Large intestine (tissue), 3 donors: ENCODE data around the gene HPCAL1. TPM values are rescaled to one million over a fixed set of nuclear protein-coding genes. Genes with fewer than 3 reads are reported as not detected.

Source experiments
- DNase-seq, 2 donors: peaks; one replicate each; pipeline versions ENCODE4 v3.0.0 to v3.0.0-alpha.2; 2013
- H3K27ac ChIP-seq: one replicate; pipeline ENCODE4 v1.5.1; 2013; ENCODE audit warnings: low read length
- H3K27me3 ChIP-seq: 2 replicates; pipeline ENCODE4 v1.6.1; 2013; ENCODE audit warnings: low read length; ENCODE audit not compliant: control insufficient read depth, insufficient read depth
- H3K36me3 ChIP-seq: 2 replicates; pipeline ENCODE4 v1.6.1; 2013; ENCODE audit warnings: low read length; ENCODE audit not compliant: control insufficient read depth, insufficient read depth
- H3K4me1 ChIP-seq: one replicate; pipeline ENCODE4 v1.6.1; 2013; ENCODE audit warnings: low read length; ENCODE audit not compliant: control insufficient read depth, insufficient read depth
- H3K4me3 ChIP-seq: one replicate; pipeline ENCODE4 v1.5.1; 2013; ENCODE audit warnings: low read length
- H3K9me3 ChIP-seq: one replicate; pipeline ENCODE4 v1.6.1; 2013; ENCODE audit warnings: mild to moderate bottlenecking, low read depth, low read length, moderate library complexity; ENCODE audit not compliant: control insufficient read depth
- WGBS: methylation state at CpG from one replicate; pipeline ENCODE4 v1.1.5; 2013; ENCODE audit warnings: low lambda C conversion rate; ENCODE audit not compliant: insufficient coverage; 5-methylcytosine and 5-hydroxymethylcytosine counted together
- polyA plus RNA-seq: library from polyadenylated mRNA; unstranded; fragments of 120-200 nt; gene quantifications from one replicate; pipeline ENCODE4 v1.2.1, GENCODE V29; 2013

HPCAL1 gene
- polyA plus RNA-seq, 1 donor = 68.7 TPM

DNA sequence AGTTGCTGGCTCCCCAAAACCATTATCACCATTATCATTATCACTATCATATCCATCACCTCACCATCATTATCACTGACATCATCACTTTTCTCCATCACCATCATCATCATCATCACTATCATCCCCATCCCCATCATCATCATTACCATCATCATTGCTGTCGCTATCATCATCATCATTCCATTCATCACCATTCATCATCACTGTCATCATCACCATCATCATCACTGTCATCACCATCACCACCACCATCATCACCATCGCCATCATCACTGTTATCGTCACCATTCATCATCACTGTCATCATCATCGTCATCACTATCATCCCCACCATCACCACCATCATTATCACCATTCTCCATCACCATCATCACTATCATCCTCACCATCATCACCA is 9.0 kb downstream of the HPCAL1 start:
- WGBS = 72% methylated on average over 4 of the region's 4 CpGs
- Histone ChIP-seq H3K36me3 (peaks cover 7% of the 10 kb centered on the region), H3K4me3 (no peak overlapping the region), H3K27ac (no peak overlapping the region), H3K9me3 (no peaks in the 10 kb centered on the region), H3K4me1 (no peaks in the 10 kb centered on the region), H3K27me3 (no peaks in the 10 kb centered on the region)
- no peak for DNase-seq

DNA sequence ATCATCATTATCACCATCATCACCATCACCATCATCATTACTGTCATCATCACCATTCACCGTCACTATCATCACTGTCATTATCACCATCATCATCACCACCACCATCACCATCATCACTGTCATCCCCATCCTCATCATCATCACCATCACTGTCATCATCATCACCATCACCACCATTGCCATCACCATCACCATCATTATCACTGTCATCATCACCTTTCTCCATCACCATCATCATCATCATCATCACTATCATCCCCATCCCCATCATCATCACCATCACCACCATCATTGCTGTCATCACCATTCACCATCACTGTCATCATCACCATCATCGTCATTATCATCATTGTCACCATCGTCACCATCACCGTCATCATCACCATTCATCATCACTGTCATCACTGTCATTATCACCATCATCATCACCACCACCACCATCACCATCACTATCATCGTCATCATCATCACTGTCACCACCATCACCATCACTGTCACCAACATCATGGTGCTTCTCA is 9.8 kb downstream of the HPCAL1 start:
- H3K27ac ChIP-seq = no peak overlapping the region
- H3K4me1 ChIP-seq = no peaks in the 10 kb centered on the region
- 90% methylated on average over 5 of the region's 5 CpGs for WGBS
- H3K4me3 ChIP-seq = no peak overlapping the region
- H3K9me3 ChIP-seq = no peaks in the 10 kb centered on the region
- no peaks in the 10 kb centered on the region for H3K27me3 ChIP-seq
- peaks cover 7% of the 10 kb centered on the region for H3K36me3 ChIP-seq
- no peak for DNase-seq

DNA sequence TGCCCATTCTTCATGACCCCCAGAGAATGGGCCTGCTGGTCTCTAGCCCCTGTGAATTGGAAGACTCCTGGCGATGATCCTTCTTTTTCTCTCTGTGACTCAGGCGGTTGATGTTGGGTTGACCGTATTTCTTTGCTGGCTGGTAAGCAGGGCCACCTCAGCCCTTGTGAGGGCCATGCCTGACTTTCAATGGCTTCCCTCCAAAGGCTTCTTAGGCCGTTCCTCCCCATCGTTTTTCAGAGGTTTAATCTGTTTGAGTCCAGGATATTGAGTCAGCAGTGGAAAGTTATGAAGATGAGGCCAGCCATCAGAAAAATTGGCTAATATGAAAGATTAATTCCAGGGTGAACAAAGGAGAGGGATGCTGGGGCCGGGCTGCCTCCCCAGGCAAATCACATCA is 13.6 kb downstream of the HPCAL1 start:
- DNase-seq = no peak
- no peaks in the 10 kb centered on the region for H3K4me1 ChIP-seq
- no peak overlapping the region for H3K27ac ChIP-seq
- no CpG with 5 or more reads among the region's 6 CpGs for WGBS
- no peak overlapping the region for H3K4me3 ChIP-seq
- H3K36me3 ChIP-seq = peaks cover 9% of the 10 kb centered on the region
- no peaks in the 10 kb centered on the region for H3K27me3 ChIP-seq
- no peaks in the 10 kb centered on the region for H3K9me3 ChIP-seq

DNA sequence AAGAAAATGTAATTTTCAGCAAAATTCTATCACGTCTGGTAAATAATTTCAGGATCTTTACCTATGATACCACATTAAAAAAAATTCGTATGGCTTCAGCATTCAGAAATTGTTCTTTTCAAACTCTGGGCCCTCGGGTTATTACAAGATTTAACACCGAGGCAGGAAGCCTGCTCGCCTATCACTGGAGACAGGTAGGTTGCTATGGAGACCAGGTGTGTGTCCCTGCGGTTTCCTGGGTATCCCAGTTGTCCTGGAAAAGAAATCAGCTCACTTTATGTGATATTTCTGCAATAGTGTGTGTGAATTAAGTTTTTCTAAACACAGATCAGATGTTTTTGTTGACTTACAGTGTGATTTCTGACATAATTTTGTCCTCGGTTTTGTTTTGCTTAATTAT is 14.2 kb downstream of the HPCAL1 start:
- peaks cover 9% of the 10 kb centered on the region for H3K36me3 ChIP-seq
- no peak for DNase-seq
- H3K4me3 ChIP-seq = no peak overlapping the region
- no peaks in the 10 kb centered on the region for H3K9me3 ChIP-seq
- no CpG with 5 or more reads among the region's 7 CpGs for WGBS
- no peaks in the 10 kb centered on the region for H3K27me3 ChIP-seq
- no peak overlapping the region for H3K27ac ChIP-seq
- no peaks in the 10 kb centered on the region for H3K4me1 ChIP-seq

DNA sequence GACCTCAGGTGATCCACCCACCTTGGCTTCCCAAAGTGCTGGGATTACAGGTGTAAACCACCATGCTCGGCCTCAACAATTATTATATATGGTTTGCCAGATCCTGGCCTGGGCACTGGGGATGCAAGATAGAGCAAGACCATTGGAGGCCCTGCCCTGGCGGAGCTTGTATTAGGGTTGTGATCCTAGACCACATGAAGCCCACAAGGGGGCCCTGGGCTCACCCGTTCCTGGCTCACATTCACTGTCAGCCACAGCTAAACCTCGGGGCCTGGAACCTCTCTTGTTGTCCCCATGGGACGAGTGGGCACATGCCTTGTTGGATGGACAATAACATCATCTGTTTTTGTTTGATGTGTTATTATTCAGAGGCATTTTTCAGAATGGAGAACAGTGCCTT is 14.9 kb downstream of the HPCAL1 start:
- Histone ChIP-seq H3K4me3 (no peak overlapping the region), H3K36me3 (peaks cover 7% of the 10 kb centered on the region), H3K9me3 (no peaks in the 10 kb centered on the region), H3K4me1 (no peaks in the 10 kb centered on the region), H3K27ac (no peak overlapping the region), H3K27me3 (no peaks in the 10 kb centered on the region)
- DNase-seq = no peak
- WGBS = no CpG with 5 or more reads among the region's 5 CpGs

DNA sequence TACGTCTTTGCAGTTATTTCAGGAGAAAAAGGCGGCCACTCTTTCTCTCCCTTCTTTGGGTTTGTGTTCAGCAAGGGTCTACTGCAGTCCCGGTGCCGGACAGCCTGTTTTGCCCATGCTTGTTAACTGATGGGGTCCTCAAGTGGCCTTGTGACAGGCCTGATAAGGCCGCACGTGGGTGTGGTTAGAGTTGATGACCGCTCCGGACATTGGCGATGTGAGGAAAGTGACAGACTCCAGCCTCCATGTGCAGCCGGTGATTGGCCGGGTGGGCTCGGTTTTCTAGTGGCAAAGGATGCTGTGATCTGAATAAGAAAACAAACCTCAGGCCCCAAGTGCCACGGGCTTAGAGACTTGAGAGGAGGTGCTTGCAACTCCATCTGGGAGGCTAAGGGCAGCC is 15.6 kb downstream of the HPCAL1 start:
- DNase-seq = no peak
- no peaks in the 10 kb centered on the region for H3K27me3 ChIP-seq
- no peaks in the 10 kb centered on the region for H3K4me1 ChIP-seq
- WGBS = no CpG with 5 or more reads among the region's 13 CpGs
- no peak overlapping the region for H3K27ac ChIP-seq
- no peaks in the 10 kb centered on the region for H3K9me3 ChIP-seq
- H3K36me3 ChIP-seq = peaks cover 6% of the 10 kb centered on the region
- H3K4me3 ChIP-seq = no peak overlapping the region

DNA sequence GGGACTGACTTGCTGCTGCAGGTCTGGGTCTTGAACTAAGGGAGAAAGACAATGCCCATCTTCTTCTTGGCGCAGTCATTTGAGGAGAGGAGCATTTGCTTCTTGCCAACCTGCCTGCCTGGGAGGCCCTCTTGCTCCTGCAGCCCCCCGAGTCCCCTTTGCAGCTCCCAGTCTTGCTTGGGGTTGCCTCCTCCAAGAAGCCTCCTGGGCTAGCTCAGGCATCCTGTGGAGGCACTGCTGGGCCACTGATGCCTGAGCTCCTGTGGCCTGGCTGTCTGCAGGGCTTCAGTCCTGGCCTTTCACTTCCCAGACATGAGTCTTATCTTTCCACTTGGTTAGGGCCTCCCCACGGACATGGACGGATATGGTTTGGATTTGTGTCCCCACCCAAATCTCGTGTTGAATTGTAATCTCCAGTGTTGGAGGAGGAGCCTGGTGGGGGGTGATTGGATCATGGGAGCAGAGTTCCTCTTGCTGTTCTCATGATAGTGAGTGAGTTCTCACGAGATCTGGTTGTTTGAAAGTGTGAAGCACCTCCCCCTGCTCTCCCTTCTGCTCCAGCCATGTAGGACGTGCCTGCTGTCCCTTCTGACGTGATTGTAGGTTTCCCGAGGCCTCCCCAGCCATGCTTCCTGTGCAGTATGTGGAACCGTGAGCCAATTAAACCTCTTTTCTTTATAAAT is 17.3 kb downstream of the HPCAL1 start:
- WGBS = no CpG with 5 or more reads among the region's 10 CpGs
- H3K27me3 ChIP-seq = no peaks in the 10 kb centered on the region
- no peak for DNase-seq

DNA sequence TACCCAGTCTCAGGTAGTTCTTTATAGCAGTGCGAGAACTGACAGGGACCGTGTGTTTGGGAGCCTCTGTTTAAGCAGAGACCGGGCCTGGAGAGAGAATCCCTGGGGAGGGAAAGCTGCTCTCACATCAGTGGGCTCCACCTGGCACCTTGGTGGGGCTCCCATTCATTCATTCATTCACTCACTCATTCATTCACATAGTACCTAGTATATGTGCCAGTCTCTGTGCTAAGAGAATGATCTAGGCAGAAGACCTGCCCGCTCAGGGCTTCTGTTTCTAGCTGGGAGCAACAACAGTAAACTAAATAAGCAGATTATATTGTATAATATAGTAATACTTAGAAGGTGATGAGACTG is 17.8 kb downstream of the HPCAL1 start:
- H3K9me3 ChIP-seq = no peaks in the 10 kb centered on the region
- H3K27me3 ChIP-seq = no peaks in the 10 kb centered on the region
- peaks cover 11% of the 10 kb centered on the region for H3K4me1 ChIP-seq
- no peak overlapping the region for H3K4me3 ChIP-seq
- H3K27ac ChIP-seq = no peak overlapping the region
- DNase-seq = no peak
- WGBS = no CpG with 5 or more reads among the region's 4 CpGs
- H3K36me3 ChIP-seq = peaks cover 6% of the 10 kb centered on the region

More for the DNA sequence above, 17.3 kb downstream of the HPCAL1 start:
- Histone ChIP-seq H3K9me3 (no peaks in the 10 kb centered on the region), H3K4me3 (no peak overlapping the region), H3K4me1 (peaks cover 6% of the 10 kb centered on the region), H3K36me3 (peaks cover 6% of the 10 kb centered on the region), H3K27ac (no peak overlapping the region)

DNA sequence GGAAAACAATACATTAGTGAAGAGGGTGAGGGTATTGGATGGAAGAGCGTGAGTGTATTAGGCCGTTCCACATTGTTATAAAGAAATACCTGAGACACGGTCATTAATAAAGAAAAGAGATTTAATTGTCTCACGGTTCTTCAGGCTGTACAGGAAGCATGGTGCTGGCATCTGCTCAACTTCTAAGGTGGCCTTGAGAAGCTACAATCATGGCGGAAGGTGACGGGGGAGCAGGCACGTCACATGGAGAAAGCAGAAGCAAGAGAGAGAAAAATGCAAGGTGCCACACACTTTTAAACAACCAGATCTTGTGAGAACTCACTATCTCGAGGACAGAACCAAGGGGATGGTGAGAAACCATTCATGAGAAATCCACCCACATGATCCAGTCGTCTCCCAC is 18.2 kb downstream of the HPCAL1 start:
- Histone ChIP-seq H3K27ac (no peak overlapping the region), H3K4me3 (no peak overlapping the region), H3K36me3 (peaks cover 6% of the 10 kb centered on the region), H3K27me3 (no peaks in the 10 kb centered on the region), H3K9me3 (no peaks in the 10 kb centered on the region), H3K4me1 (peaks cover 15% of the 10 kb centered on the region)
- WGBS = no CpG with 5 or more reads among the region's 9 CpGs
- no peak for DNase-seq

DNA sequence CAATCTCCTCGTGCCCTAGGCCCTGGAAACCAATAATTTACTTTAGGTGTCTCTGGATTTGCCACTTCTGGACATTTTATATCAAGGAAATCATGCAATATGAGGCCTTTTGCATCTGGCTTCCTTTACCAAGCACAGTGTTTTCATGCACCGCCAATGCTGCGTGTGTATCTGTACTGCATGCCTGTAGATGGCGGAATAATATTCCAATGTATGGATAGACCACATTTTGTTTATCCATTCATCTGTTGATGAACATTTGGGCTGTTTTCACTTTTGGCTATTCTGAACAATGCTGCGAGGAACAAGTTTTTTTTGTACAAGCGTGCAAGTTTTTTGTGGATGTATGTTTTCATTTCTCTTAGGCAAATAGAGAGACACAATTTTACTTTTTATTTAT is 18.9 kb downstream of the HPCAL1 start:
- 94% methylated on average over 2 of the region's 6 CpGs for WGBS
- no peak for DNase-seq
- Histone ChIP-seq H3K36me3 (peaks cover 6% of the 10 kb centered on the region), H3K27me3 (no peaks in the 10 kb centered on the region), H3K4me3 (no peak overlapping the region), H3K4me1 (peaks cover 22% of the 10 kb centered on the region), H3K27ac (no peak overlapping the region), H3K9me3 (no peaks in the 10 kb centered on the region)

DNA sequence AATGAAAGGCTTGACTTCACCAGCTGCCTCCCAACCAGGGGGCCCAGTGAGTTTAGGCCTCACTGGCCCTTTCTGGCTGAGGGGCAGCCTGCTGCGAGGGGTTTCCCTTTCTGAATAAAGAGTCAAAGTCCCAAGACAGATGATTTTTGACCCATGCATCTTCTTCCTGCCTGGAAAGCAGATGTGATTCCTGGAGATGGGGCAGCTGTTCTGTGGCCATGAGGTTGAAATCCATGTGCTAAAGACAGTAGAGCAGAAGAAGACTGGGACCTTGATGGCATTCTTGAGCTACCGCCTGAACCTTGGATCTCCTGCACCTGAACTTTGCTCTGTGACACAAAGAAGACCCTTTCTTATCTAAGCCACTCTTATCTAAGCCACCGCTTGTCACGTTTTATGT is 19.8 kb downstream of the HPCAL1 start:
- DNase-seq = no peak
- no CpG with 5 or more reads among the region's 4 CpGs for WGBS

More for the DNA sequence above, 19.8 kb downstream of the HPCAL1 start:
- peaks cover 31% of the 10 kb centered on the region for H3K4me1 ChIP-seq
- H3K9me3 ChIP-seq = no peaks in the 10 kb centered on the region
- H3K4me3 ChIP-seq = no peak overlapping the region
- peaks cover 6% of the 10 kb centered on the region for H3K36me3 ChIP-seq
- H3K27me3 ChIP-seq = no peaks in the 10 kb centered on the region
- no peak overlapping the region for H3K27ac ChIP-seq
